NCI-H146 (cell line): Measurements from ENCODE around the gene IBA57.
A peak's percentile ranks its signal among the peaks of the same experiment; 100 is the strongest.
"Not testable (repeated sequence)": the region's sequence is repeated elsewhere in the genome, so short reads cannot be mapped to it uniquely, and the experiment has no call there.

Experiments used
- DNase-seq: peaks from one replicate; lab custom pipeline; 2025; lab: John Stamatoyannopoulos, UW

The IBA57 gene

GRCh38 chr1:228212966-228213844 is 47.6 kb downstream of the IBA57 start:
- peak; percentile 87 for DNase-seq

GRCh38 chr1:228213917-228214808 is 48.6 kb downstream of the IBA57 start:
- no peak for DNase-seq

- DNase-seq, result no peak
Observed at GRCh38 chr1:228214921-228215662, 49.5 kb downstream of the IBA57 start.

GRCh38 chr1:228215663-228216116 is 50.1 kb downstream of the IBA57 start:
- DNase-seq, result no peak

GRCh38 chr1:228216371-228217320 is 51.0 kb downstream of the IBA57 start:
- DNase-seq, result no peak

GRCh38 chr1:228217551-228218344 is 52.1 kb downstream of the IBA57 start:
- no peak for DNase-seq

- DNase-seq, result no peak
Observed at GRCh38 chr1:228218513-228219244, 53.1 kb downstream of the IBA57 start.

- DNase-seq, result no peak
Observed at GRCh38 chr1:228219245-228219961, 53.8 kb downstream of the IBA57 start.

GRCh38 chr1:228219962-228220780 is 54.6 kb downstream of the IBA57 start:
- DNase-seq, result no peak

GRCh38 chr1:228221097-228221496 is 55.5 kb downstream of the IBA57 start:
- DNase-seq, result not testable (repeated sequence)

GRCh38 chr1:228222548-228222947 is 56.9 kb downstream of the IBA57 start:
- DNase-seq, result no peak

- DNase-seq, result no peak
Observed at GRCh38 chr1:228224198-228225164, 58.9 kb downstream of the IBA57 start.

- no peak for DNase-seq
Observed at GRCh38 chr1:228225165-228225710, 59.6 kb downstream of the IBA57 start.

GRCh38 chr1:228225740-228226139 is 60.1 kb downstream of the IBA57 start:
- no peak for DNase-seq

GRCh38 chr1:228226141-228226874 is 60.7 kb downstream of the IBA57 start:
- no peak for DNase-seq
